ENCODE measurements around the gene PCBP3. TPM values are rescaled to one million over a fixed set of nuclear protein-coding genes. Genes with fewer than 3 reads are reported as not detected.
"Not testable (repeated sequence)": the region's sequence is repeated elsewhere in the genome, so short reads cannot be mapped to it uniquely, and the experiment has no call there.

PCBP3 gene
- total RNA-seq, 1 experiment from 2014 or later: not detected

GRCh38 chr21:45947716-45948255, 304.3 kb downstream of the PCBP3 start:
- H3K9ac ChIP-seq (ENCODE audit: low read length): no peak overlapping the region
- no peak for DNase-seq
- no peak overlapping the region for H3K27ac ChIP-seq (ENCODE audit: low read length)
- H3K36me3 ChIP-seq (ENCODE audit: insufficient read depth, low read length): no peaks in the 10 kb centered on the region
- no peaks in the 10 kb centered on the region for H3K9me3 ChIP-seq (ENCODE audit: low read length)
- H3K9me2 ChIP-seq (replicated peaks; ENCODE audit: insufficient read depth, low read length): no peaks in the 10 kb centered on the region
- no peaks in the 10 kb centered on the region for H4K20me1 ChIP-seq (ENCODE audit: insufficient read depth, low read depth, low read length)
- no peak overlapping the region for H3K4me3 ChIP-seq (ENCODE audit: low read length)
- no peaks in the 10 kb centered on the region for H3K79me2 ChIP-seq (ENCODE audit: low read length)
- no peak overlapping the region for H2AFZ ChIP-seq (ENCODE audit: low read length)
- H3K4me1 ChIP-seq (ENCODE audit: low read length): no peaks in the 10 kb centered on the region
- no peak overlapping the region for H3K4me2 ChIP-seq (ENCODE audit: low read depth, low read length, poor library complexity, severe bottlenecking)
- no peaks in the 10 kb centered on the region for H3K27me3 ChIP-seq (ENCODE audit: low read length)

DNA sequence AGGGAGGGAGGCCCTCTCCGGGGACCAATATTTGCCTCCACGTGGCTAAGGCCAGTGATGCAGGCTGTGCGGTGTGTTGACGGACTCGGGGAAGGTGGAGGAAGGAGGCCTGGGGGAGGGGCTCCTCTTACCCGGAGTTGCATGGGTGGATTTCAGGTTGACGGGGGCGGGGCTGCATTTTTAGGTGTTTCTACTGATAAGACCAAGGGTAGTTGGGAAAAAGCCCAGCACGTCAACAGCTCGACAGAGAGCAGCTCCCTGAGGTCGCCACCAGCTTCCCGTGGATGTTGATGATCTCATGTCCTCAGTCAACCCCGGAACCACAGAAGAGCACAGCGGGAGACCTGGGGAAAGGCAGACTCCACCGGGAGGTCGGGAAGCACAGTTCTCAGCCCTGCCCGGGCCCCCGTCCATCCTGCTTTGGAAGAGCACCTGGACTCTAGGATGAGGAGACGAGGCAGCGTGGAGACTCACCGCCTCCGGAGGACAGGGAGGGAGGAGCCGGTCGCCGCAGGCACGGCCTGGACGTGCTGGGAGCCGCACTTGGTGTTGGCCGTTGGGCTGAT, 305.1 kb downstream of the PCBP3 start:
- Histone ChIP-seq H4K20me1 (ENCODE audit: insufficient read depth, low read depth, low read length) (no peaks in the 10 kb centered on the region), H3K36me3 (ENCODE audit: insufficient read depth, low read length) (no peaks in the 10 kb centered on the region), H3K79me2 (ENCODE audit: low read length) (no peaks in the 10 kb centered on the region), H3K4me2 (ENCODE audit: low read depth, low read length, poor library complexity, severe bottlenecking) (no peak overlapping the region), H3K4me1 (ENCODE audit: low read length) (no peaks in the 10 kb centered on the region), H3K9me3 (ENCODE audit: low read length) (no peaks in the 10 kb centered on the region), H2AFZ (ENCODE audit: low read length) (no peak overlapping the region), H3K4me3 (ENCODE audit: low read length) (no peak overlapping the region), H3K9ac (ENCODE audit: low read length) (no peak overlapping the region), H3K9me2 (replicated peaks; ENCODE audit: insufficient read depth, low read length) (no peaks in the 10 kb centered on the region), H3K27me3 (ENCODE audit: low read length) (no peaks in the 10 kb centered on the region), H3K27ac (ENCODE audit: low read length) (no peak overlapping the region)
- no peak for DNase-seq

- Histone ChIP-seq H3K79me2 (ENCODE audit: low read length) (no peaks in the 10 kb centered on the region), H3K36me3 (ENCODE audit: insufficient read depth, low read length) (no peaks in the 10 kb centered on the region), H3K4me1 (ENCODE audit: low read length) (no peaks in the 10 kb centered on the region), H3K4me3 (ENCODE audit: low read length) (no peak overlapping the region), H4K20me1 (ENCODE audit: insufficient read depth, low read depth, low read length) (no peaks in the 10 kb centered on the region), H3K4me2 (ENCODE audit: low read depth, low read length, poor library complexity, severe bottlenecking) (no peak overlapping the region), H3K9me2 (replicated peaks; ENCODE audit: insufficient read depth, low read length) (no peaks in the 10 kb centered on the region), H2AFZ (ENCODE audit: low read length) (no peak overlapping the region), H3K9ac (ENCODE audit: low read length) (no peak overlapping the region), H3K27ac (ENCODE audit: low read length) (no peak overlapping the region), H3K27me3 (ENCODE audit: low read length) (no peaks in the 10 kb centered on the region), H3K9me3 (ENCODE audit: low read length) (no peaks in the 10 kb centered on the region)
- no peak for DNase-seq
Observed at GRCh38 chr21:45949928-45950739, 306.6 kb downstream of the PCBP3 start.

GRCh38 chr21:45950740-45951515, 307.4 kb downstream of the PCBP3 start:
- Histone ChIP-seq H3K27me3 (ENCODE audit: low read length) (no peaks in the 10 kb centered on the region), H3K4me2 (ENCODE audit: low read depth, low read length, poor library complexity, severe bottlenecking) (no peak overlapping the region), H3K9me2 (replicated peaks; ENCODE audit: insufficient read depth, low read length) (no peaks in the 10 kb centered on the region), H3K4me3 (ENCODE audit: low read length) (no peak overlapping the region), H3K36me3 (ENCODE audit: insufficient read depth, low read length) (no peaks in the 10 kb centered on the region), H3K27ac (ENCODE audit: low read length) (no peak overlapping the region), H3K79me2 (ENCODE audit: low read length) (no peaks in the 10 kb centered on the region), H2AFZ (ENCODE audit: low read length) (no peak overlapping the region), H4K20me1 (ENCODE audit: insufficient read depth, low read depth, low read length) (no peaks in the 10 kb centered on the region), H3K9me3 (ENCODE audit: low read length) (no peaks in the 10 kb centered on the region), H3K4me1 (ENCODE audit: low read length) (no peaks in the 10 kb centered on the region), H3K9ac (ENCODE audit: low read length) (no peak overlapping the region)
- no peak for DNase-seq

- Histone ChIP-seq H4K20me1 (ENCODE audit: insufficient read depth, low read depth, low read length) (no peaks in the 10 kb centered on the region), H3K27me3 (ENCODE audit: low read length) (no peaks in the 10 kb centered on the region), H3K9me3 (ENCODE audit: low read length) (no peaks in the 10 kb centered on the region), H3K4me2 (ENCODE audit: low read depth, low read length, poor library complexity, severe bottlenecking) (no peak overlapping the region), H3K9me2 (replicated peaks; ENCODE audit: insufficient read depth, low read length) (no peaks in the 10 kb centered on the region), H3K4me3 (ENCODE audit: low read length) (no peak overlapping the region), H3K27ac (ENCODE audit: low read length) (no peak overlapping the region), H3K79me2 (ENCODE audit: low read length) (no peaks in the 10 kb centered on the region), H2AFZ (ENCODE audit: low read length) (no peak overlapping the region), H3K36me3 (ENCODE audit: insufficient read depth, low read length) (no peaks in the 10 kb centered on the region), H3K4me1 (ENCODE audit: low read length) (no peaks in the 10 kb centered on the region), H3K9ac (ENCODE audit: low read length) (no peak overlapping the region)
- DNase-seq: no peak
Observed at GRCh38 chr21:45951676-45952075, 308.2 kb downstream of the PCBP3 start.

DNA sequence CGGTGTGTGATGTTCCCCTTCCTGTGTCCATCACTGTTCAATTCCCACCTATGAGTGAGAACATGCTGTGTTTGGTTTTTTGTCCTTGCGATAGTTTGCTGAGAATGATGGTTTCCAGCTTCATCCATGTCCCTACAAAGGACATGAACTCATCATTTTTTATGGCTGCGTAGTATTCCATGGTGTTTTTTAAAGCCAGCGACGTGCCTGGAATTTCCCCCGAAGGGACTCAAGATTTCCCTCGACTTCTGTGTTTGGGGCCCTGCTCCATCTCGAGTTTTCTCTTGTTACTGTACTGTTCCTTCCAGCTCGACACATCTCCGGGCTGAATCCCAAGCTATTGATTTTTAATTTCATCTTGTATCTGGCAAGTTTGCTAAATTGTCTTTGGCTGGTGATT, 309.0 kb downstream of the PCBP3 start:
- H3K9ac ChIP-seq (ENCODE audit: low read length); H3K27ac ChIP-seq (ENCODE audit: low read length); H3K4me1 ChIP-seq (ENCODE audit: low read length); H3K36me3 ChIP-seq (ENCODE audit: insufficient read depth, low read length); H3K9me2 ChIP-seq (replicated peaks; ENCODE audit: insufficient read depth, low read length); H4K20me1 ChIP-seq (ENCODE audit: insufficient read depth, low read depth, low read length); H3K79me2 ChIP-seq (ENCODE audit: low read length); H3K4me2 ChIP-seq (ENCODE audit: low read depth, low read length, poor library complexity, severe bottlenecking); H3K9me3 ChIP-seq (ENCODE audit: low read length); H3K27me3 ChIP-seq (ENCODE audit: low read length); DNase-seq; H2AFZ ChIP-seq (ENCODE audit: low read length); H3K4me3 ChIP-seq (ENCODE audit: low read length): not testable (repeated sequence)

DNA sequence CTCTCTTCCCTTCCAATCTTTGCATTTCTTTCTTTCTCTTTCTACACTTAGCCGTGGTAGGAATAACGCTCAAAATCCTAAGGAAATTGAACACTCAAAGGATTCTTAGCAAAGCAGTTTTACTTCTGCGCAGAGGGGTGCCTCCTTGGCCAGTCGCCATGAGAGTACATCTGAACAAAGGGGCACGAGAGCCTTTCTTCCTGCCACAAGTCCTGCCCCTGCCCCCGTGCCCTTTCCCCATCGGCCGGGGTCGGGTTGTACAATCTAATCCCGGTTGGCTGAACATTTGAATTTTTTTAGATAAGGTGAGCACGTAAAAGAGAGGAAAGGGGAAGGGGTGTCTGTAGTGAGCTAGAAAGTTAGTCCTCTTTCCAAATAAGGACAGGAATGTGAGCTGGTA, 309.4 kb downstream of the PCBP3 start:
- H3K9me3 ChIP-seq (ENCODE audit: low read length): no peaks in the 10 kb centered on the region
- no peaks in the 10 kb centered on the region for H3K9me2 ChIP-seq (replicated peaks; ENCODE audit: insufficient read depth, low read length)
- H3K27me3 ChIP-seq (ENCODE audit: low read length): no peaks in the 10 kb centered on the region
- H3K4me2 ChIP-seq (ENCODE audit: low read depth, low read length, poor library complexity, severe bottlenecking): no peak overlapping the region
- no peaks in the 10 kb centered on the region for H3K4me1 ChIP-seq (ENCODE audit: low read length)
- no peaks in the 10 kb centered on the region for H3K36me3 ChIP-seq (ENCODE audit: insufficient read depth, low read length)
- no peak overlapping the region for H3K4me3 ChIP-seq (ENCODE audit: low read length)
- H3K27ac ChIP-seq (ENCODE audit: low read length): no peak overlapping the region
- H2AFZ ChIP-seq (ENCODE audit: low read length): no peak overlapping the region
- no peaks in the 10 kb centered on the region for H3K79me2 ChIP-seq (ENCODE audit: low read length)
- no peak overlapping the region for H3K9ac ChIP-seq (ENCODE audit: low read length)
- DNase-seq: no peak
- H4K20me1 ChIP-seq (ENCODE audit: insufficient read depth, low read depth, low read length): no peaks in the 10 kb centered on the region

- Histone ChIP-seq H2AFZ (ENCODE audit: low read length) (no peak overlapping the region), H3K4me3 (ENCODE audit: low read length) (no peak overlapping the region), H4K20me1 (ENCODE audit: insufficient read depth, low read depth, low read length) (no peaks in the 10 kb centered on the region), H3K79me2 (ENCODE audit: low read length) (no peaks in the 10 kb centered on the region), H3K9me3 (ENCODE audit: low read length) (no peaks in the 10 kb centered on the region), H3K9me2 (replicated peaks; ENCODE audit: insufficient read depth, low read length) (no peaks in the 10 kb centered on the region), H3K9ac (ENCODE audit: low read length) (no peak overlapping the region), H3K36me3 (ENCODE audit: insufficient read depth, low read length) (no peaks in the 10 kb centered on the region), H3K27ac (ENCODE audit: low read length) (no peak overlapping the region), H3K27me3 (ENCODE audit: low read length) (no peaks in the 10 kb centered on the region), H3K4me2 (ENCODE audit: low read depth, low read length, poor library complexity, severe bottlenecking) (no peak overlapping the region), H3K4me1 (ENCODE audit: low read length) (no peaks in the 10 kb centered on the region)
- DNase-seq: no peak
Observed at GRCh38 chr21:45954261-45954660, 310.7 kb downstream of the PCBP3 start.
